ENCODE results near the gene RRBP1.

DNA sequence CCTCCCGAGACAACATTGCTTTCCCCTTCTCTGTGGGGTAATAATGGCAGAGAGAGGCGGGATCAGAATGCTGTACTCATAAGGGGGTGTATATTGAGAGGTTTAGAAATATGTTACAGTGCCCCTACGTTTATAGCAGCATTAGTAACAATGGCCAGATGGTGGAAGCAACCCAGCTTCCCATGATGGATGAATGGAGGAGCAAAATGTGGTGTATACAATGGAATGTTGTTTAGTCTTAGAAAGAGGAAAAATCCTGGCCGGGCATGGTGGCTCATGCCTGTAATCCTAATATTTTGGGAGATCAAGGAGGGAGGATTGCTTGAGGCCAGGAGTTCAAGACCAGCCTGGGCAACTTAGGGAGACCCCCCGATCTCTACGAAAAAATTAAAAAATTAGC is 30.7 kb upstream of the RRBP1 start:
- TF ChIP-seq, protein P1, sequence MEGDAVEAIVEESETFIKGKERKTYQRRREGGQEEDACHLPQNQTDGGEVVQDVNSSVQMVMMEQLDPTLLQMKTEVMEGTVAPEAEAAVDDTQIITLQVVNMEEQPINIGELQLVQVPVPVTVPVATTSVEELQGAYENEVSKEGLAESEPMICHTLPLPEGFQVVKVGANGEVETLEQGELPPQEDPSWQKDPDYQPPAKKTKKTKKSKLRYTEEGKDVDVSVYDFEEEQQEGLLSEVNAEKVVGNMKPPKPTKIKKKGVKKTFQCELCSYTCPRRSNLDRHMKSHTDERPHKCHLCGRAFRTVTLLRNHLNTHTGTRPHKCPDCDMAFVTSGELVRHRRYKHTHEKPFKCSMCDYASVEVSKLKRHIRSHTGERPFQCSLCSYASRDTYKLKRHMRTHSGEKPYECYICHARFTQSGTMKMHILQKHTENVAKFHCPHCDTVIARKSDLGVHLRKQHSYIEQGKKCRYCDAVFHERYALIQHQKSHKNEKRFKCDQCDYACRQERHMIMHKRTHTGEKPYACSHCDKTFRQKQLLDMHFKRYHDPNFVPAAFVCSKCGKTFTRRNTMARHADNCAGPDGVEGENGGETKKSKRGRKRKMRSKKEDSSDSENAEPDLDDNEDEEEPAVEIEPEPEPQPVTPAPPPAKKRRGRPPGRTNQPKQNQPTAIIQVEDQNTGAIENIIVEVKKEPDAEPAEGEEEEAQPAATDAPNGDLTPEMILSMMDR (conservative IDR thresholded peaks at IDR 0.05; ENCODE audit: low read depth, low read length), result no peak
- TF ChIP-seq EZH2 (IDR thresholded peaks at IDR 0.05; ENCODE audit: borderline replicate concordance, low read depth, low read length, poor library complexity, severe bottlenecking), result no peak
